Stimulated activated CD4-positive, alpha-beta T cell treated with anti-CD3 and anti-CD28 coated beads, TNF-alpha, amount 100 ng/mL, for 1 hour (primary cell): ENCODE results near the gene CMTM8.

Source experiments
- DNase-seq, 3 donors: peaks; one replicate each; pipeline ENCODE4 v3.0.0-alpha.2; 2020; ENCODE audit warnings: low read depth in 3 of 3, low spot score in 1 of 3

Gene CMTM8

GRCh38 chr3:32334675-32335074, 96.2 kb downstream of the CMTM8 start:
- DNase-seq: peak; percentile 38 to 52 (median 42)

DNA sequence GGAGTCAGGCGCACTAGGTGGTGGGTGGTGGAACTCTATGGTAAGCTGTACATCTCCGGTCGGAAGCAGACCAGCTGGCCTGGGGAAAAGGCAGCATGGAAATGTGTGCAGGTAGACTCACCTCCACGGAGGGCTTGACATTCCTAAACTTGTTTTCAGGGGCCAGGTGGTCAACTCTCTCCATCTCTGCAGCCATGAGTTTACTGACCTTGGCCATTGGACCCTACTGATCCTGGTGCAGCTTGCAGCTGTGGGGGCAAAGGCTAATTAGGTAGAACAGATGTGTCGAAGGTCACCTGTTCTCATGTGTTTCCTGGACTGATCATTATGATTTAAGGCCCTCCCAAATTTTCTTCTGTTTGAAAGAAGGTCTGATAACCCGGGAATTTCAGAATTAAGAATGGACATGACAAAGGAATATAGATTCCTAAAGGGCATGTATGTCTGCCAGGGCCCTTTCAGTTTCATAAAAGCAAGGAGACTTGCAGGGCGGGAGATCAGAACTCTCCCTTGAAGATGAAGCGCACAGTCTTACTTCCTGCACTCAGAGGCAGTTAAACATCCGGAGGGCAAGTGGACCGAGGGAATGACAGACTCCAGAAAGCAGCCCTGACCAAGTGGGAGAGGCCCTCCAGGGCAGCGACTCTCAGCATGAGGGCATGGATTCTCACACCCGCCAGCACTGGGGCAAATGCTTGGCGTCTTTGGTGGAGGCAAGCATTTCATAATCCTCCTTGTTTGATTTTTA, 97.1 kb downstream of the CMTM8 start:
- DNase-seq: no peak

GRCh38 chr3:32336113-32336498, 97.6 kb downstream of the CMTM8 start:
- DNase-seq: no peak

DNA sequence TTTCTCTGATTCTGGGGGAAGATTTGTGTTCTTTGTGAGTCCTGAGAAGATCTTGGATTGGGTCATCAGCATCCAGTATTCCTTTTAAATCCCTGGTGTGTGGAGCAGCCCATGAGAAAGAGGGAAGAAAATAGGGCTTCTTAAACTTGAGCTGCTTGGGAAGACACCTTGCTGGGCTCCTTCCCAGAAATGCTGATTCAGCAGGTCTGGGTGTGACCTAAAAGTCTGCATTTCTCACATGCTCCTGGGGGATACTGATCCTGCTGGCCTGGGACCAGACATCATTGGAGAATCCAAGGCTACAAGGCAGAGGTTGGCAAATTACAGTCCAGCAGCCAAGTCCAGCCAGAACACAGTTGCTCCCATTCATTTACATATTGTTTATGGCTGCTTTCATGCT, 99.0 kb downstream of the CMTM8 start:
- no peak for DNase-seq

- peak in 1 of 3 donors; percentile 7 for DNase-seq
Measured at GRCh38 chr3:32340039-32340438, 101.6 kb downstream of the CMTM8 start.

DNA sequence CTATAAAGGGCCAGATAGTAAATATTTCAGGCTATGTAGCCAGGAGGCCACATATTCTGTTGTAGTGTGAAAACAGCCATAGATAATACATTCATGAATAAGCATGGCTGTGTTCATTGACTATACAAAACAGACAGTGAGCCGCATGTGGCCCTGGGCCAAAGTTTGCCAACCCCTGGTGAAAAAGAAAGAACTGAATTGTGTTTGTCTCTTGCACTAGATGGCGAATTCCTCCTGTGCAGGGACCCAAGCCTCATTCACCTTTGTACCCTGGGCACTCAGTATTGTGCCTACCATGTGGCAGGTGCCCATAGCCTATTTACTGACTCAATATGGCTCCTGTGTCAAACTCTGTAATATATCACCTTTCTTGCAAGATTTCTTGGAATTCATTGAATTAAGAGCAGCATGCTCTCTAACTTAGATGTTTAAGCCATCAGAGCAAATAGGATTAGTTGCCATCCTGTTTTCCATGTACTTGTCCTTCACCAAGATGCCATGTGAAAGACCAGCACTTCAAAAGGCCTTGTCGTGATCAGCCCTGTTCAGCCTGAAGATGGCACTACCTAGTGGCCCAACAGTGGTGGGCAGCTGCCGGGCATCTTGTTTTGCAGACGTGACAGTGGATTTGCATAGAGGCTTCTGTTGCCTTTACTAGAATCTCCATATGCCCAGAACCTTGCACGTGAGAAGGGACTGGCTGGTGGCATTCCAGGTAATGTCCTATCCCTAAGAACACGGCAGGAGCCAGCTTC, 102.3 kb downstream of the CMTM8 start:
- DNase-seq: no peak

GRCh38 chr3:32347343-32348125, 109.1 kb downstream of the CMTM8 start:
- no peak for DNase-seq

DNA sequence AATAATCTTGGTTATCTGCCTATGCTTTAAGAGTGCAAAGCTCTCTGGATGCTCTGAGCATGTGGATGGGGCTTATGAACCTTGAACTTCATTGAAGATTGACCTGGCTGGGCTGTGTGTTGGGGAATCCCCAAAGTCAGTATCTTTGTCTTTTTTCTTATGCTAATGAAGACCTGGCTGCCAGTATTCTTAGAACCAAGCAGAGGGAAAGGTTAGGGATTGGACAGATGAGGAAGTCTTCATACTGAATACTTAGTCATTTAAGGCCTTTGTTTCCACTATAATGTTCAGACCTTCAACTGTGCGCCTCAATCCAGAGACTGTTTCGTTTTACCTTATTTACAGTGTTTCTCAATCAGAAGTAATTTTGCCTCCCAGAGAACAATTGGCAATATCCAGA, 110.7 kb downstream of the CMTM8 start:
- DNase-seq: no peak

GRCh38 chr3:32352563-32352962, 114.1 kb downstream of the CMTM8 start:
- no peak for DNase-seq

- DNase-seq: no peak
Measured at GRCh38 chr3:32353351-32353750, 114.9 kb downstream of the CMTM8 start.

DNA sequence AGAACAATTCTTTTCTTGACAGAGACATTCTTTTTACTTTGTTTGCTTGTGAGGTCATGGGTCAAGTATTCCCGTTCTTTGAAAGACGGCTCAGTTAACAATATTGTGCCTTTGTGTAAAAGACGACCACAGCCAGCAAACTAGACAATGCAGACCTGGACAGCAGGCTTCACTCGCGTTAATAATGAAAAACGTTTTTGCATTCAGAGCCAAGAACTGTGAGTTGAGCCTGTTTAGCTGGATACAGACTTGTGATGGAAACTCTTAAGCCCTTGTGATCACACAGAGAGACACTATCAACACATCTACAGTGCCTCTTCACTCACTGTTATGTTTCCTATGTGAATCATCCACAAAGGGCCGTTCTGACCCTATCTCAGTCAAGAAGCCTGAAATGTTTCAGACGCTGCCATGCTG, 115.9 kb downstream of the CMTM8 start:
- no peak for DNase-seq

DNA sequence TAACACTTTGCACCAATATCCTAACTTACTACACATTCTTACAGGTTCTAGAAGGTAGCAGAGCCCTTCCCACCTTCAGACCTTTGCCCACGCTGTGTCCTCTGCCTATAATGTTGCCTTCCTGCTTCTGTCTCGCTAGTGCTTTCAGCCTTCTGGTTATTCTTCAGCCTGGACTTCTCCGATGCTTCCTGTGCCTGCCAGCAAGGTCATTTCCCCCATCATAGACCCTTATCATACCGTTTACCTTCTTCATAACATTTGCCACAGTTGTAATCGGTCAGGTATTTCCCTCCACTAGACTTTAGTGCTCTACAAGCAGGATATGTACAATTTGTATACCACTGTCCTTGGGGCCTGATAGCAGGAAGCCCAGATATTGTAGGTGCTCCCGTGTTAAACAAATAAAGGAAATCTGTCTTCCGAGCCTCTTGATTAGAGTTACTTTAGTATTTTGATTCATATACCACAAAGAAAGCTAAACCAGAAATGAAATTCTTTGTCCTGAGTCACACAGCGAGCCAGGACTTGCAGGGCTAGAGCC, 117.3 kb downstream of the CMTM8 start:
- no peak for DNase-seq

GRCh38 chr3:32359766-32360492, 121.4 kb downstream of the CMTM8 start:
- no peak for DNase-seq

- no peak for DNase-seq
Measured at GRCh38 chr3:32360493-32360827, 122.0 kb downstream of the CMTM8 start.

- DNase-seq: no peak
Measured at GRCh38 chr3:32366638-32367397, 128.3 kb downstream of the CMTM8 start.

DNA sequence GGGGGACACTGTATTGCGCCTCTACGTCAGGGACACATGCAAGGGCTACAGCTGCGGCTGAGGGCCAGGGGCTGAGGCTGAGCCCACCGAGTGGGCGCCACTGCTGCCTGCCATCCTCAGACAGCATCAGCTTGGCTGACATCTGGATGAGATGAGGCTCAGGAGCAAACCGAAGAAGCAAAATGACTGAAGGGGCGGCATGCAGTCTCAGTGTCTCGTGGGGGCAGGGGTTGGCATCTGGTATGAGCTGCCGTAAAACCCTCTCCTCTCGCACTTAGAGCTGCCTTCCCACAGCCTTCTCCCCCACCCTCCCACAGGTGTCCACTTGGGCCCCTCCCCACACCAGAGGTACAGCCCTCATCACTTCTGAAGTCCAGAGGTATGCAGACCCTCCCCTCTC, 129.0 kb downstream of the CMTM8 start:
- no peak for DNase-seq

GRCh38 chr3:32371461-32372212, 133.2 kb downstream of the CMTM8 start:
- no peak for DNase-seq

- no peak for DNase-seq
Measured at GRCh38 chr3:32372213-32372490, 133.7 kb downstream of the CMTM8 start.

GRCh38 chr3:32373276-32373675, 134.8 kb downstream of the CMTM8 start:
- no peak for DNase-seq

- no peak for DNase-seq
Measured at GRCh38 chr3:32373844-32374243, 135.4 kb downstream of the CMTM8 start.
